Measurements from ENCODE around the gene MID2. TPM values are rescaled to one million over a fixed set of nuclear protein-coding genes. Genes with fewer than 3 reads are reported as not detected.
"Not testable (repeated sequence)": the region's sequence is repeated elsewhere in the genome, so short reads cannot be mapped to it uniquely, and the experiment has no call there.

The MID2 gene
- total RNA-seq, 1 experiment from 2014 or later = 0.43 TPM

DNA sequence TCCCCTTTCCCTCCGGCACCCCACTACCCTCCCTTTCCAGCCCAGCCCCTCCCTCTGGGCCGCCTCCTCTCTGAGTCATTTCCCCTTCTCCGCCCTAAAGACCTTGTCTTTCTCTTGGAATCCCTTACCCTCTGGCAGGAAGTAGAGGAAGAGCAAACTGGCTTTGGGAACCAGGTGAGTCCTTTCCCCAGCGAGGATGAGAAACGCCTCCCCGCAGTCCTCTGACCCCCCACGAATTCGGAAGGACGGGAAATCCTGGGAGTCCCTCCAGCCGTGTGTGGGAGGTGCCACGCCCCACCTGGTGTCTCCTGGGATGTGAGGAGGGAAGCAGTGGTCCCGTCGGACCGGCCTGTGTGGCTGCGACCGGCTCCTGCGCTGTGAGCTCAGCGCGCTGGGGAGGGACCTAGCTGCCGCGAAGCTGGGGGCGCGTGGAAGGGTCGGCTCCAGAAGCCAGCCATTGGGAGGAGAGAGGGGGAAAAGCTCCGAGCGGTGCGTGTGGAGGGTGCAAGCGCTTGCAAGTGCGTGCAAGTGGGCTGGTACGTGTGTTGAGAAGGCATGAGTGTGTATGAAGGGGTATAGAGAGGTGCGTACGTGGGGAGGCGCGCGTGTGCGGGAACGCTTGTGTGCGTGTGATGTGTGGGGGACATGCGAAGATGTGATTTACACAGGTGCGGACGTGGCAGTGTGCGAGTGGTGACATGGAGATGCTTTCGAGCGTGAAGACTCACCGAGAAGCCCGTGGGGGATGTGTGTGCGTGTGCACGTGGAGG, 110.2 kb downstream of the MID2 start:
- H3K4me1 ChIP-seq (ENCODE audit: insufficient read depth, low read length, poor library complexity, severe bottlenecking) = no peaks in the 10 kb centered on the region
- H3K9me3 ChIP-seq (ENCODE audit: low read depth, low read length, poor library complexity, severe bottlenecking) = no peaks in the 10 kb centered on the region
- POLR2A ChIA-PET (ENCODE audit: low non-redundant PET) = no interaction called here
- no peak overlapping the region for H3K4me3 ChIP-seq (ENCODE audit: low read depth, low read length, poor library complexity, severe bottlenecking)
- CTCF ChIA-PET = no interaction called here
- H3K36me3 ChIP-seq (ENCODE audit: insufficient read depth, low read length, poor library complexity, severe bottlenecking) = no peaks in the 10 kb centered on the region
- TF ChIP-seq EZH2 (IDR thresholded peaks at IDR 0.05; ENCODE audit: borderline replicate concordance, low read depth, low read length, poor library complexity, severe bottlenecking) = no peak
- TF ChIP-seq, protein P1, sequence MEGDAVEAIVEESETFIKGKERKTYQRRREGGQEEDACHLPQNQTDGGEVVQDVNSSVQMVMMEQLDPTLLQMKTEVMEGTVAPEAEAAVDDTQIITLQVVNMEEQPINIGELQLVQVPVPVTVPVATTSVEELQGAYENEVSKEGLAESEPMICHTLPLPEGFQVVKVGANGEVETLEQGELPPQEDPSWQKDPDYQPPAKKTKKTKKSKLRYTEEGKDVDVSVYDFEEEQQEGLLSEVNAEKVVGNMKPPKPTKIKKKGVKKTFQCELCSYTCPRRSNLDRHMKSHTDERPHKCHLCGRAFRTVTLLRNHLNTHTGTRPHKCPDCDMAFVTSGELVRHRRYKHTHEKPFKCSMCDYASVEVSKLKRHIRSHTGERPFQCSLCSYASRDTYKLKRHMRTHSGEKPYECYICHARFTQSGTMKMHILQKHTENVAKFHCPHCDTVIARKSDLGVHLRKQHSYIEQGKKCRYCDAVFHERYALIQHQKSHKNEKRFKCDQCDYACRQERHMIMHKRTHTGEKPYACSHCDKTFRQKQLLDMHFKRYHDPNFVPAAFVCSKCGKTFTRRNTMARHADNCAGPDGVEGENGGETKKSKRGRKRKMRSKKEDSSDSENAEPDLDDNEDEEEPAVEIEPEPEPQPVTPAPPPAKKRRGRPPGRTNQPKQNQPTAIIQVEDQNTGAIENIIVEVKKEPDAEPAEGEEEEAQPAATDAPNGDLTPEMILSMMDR (conservative IDR thresholded peaks at IDR 0.05; ENCODE audit: low read depth, low read length) = no peak
- H3K27ac ChIP-seq (ENCODE audit: low read depth, low read length, poor library complexity, severe bottlenecking) = no peak overlapping the region
- no peaks in the 10 kb centered on the region for H3K27me3 ChIP-seq (replicated peaks; ENCODE audit: insufficient read depth, low read depth, low read length, poor library complexity)
- peak; percentile 3 for DNase-seq (ENCODE audit: low spot score)
- no TSS peak for BruUV-seq (replicated peaks)
- intact Hi-C loops (cut with micrococcal nuclease; ENCODE audit: unreplicated experiment) = no loop called here

DNA sequence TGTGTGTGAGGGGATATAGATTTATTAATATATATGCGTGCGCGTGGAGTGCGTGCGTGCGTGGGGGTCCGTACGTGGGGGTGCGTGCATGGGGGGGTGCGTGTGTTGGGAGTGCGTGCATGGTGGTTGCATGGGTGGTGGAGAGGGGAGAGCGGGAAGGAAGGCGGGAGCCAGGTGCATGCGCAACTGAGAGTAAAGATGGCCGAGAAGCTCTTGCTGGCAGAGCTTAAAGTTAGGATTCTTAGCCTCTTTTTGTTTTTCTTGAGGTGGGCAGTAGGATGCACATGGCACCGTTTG, 110.7 kb downstream of the MID2 start:
- H3K4me1 ChIP-seq (ENCODE audit: insufficient read depth, low read length, poor library complexity, severe bottlenecking) = no peaks in the 10 kb centered on the region
- POLR2A ChIA-PET (ENCODE audit: low non-redundant PET) = no interaction called here
- no peaks in the 10 kb centered on the region for H3K27me3 ChIP-seq (replicated peaks; ENCODE audit: insufficient read depth, low read depth, low read length, poor library complexity)
- H3K36me3 ChIP-seq (ENCODE audit: insufficient read depth, low read length, poor library complexity, severe bottlenecking) = no peaks in the 10 kb centered on the region
- DNase-seq (ENCODE audit: low spot score) = no peak
- intact Hi-C loops (cut with micrococcal nuclease; ENCODE audit: unreplicated experiment) = no loop called here
- H3K4me3 ChIP-seq (ENCODE audit: low read depth, low read length, poor library complexity, severe bottlenecking) = no peak overlapping the region
- TF ChIP-seq EZH2 (IDR thresholded peaks at IDR 0.05; ENCODE audit: borderline replicate concordance, low read depth, low read length, poor library complexity, severe bottlenecking) = no peak
- BruUV-seq (replicated peaks) = no TSS peak
- CTCF ChIA-PET = no interaction called here
- H3K27ac ChIP-seq (ENCODE audit: low read depth, low read length, poor library complexity, severe bottlenecking) = no peak overlapping the region
- H3K9me3 ChIP-seq (ENCODE audit: low read depth, low read length, poor library complexity, severe bottlenecking) = no peaks in the 10 kb centered on the region

DNA sequence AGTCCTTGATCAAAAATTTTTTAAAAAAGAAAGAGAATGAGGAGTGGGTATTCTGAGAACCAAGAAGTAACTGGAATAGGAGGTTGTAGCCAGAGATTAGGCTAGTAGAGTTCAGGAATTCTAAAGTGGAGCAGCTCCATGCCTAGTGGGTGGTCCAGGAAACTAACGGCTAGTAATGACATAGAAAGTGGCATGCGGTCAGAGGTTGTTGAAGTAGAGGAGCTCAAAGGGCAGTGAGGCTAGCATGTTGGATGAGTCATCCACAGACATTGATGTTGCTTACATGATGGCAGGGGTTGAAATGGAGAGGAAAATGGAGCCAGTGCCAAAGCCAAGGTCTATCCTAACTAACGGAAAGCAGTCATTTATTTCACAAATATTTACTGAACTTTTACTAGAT, 114.4 kb downstream of the MID2 start:
- H3K27ac ChIP-seq (ENCODE audit: low read depth, low read length, poor library complexity, severe bottlenecking) = no peak overlapping the region

DNA sequence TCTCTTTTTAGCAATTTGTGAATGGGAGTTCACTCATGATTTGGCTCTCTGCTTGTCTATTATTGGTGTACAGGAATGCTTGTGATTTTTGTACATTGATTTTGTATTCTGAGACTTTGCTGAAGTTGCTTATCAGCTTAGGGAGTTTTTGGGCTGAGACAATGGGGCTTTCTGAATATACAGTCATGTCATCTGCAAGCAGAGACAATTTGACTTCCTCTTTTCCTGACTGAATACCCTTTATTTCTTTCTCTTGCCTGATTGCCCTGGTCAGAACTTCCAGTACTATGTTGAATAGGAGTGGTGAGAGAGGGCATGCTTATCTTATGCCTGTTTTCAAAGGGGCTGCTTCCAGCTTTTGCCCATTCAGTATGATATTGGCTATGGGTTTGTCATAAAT, 129.7 kb downstream of the MID2 start:
- H3K4me3 ChIP-seq (ENCODE audit: low read depth, low read length, poor library complexity, severe bottlenecking); intact Hi-C loops (cut with micrococcal nuclease; ENCODE audit: unreplicated experiment); CTCF ChIA-PET; H3K27ac ChIP-seq (ENCODE audit: low read depth, low read length, poor library complexity, severe bottlenecking); H3K4me1 ChIP-seq (ENCODE audit: insufficient read depth, low read length, poor library complexity, severe bottlenecking); BruUV-seq (replicated peaks); H3K9me3 ChIP-seq (ENCODE audit: low read depth, low read length, poor library complexity, severe bottlenecking); DNase-seq (ENCODE audit: low spot score); H3K36me3 ChIP-seq (ENCODE audit: insufficient read depth, low read length, poor library complexity, severe bottlenecking); H3K27me3 ChIP-seq (replicated peaks; ENCODE audit: insufficient read depth, low read depth, low read length, poor library complexity); POLR2A ChIA-PET (ENCODE audit: low non-redundant PET): not testable (repeated sequence)

More for the DNA sequence above, 114.4 kb downstream of the MID2 start:
- ChIA-PET CTCF (no interaction called here), POLR2A (ENCODE audit: low non-redundant PET) (no interaction called here)
- TF ChIP-seq EZH2 (IDR thresholded peaks at IDR 0.05; ENCODE audit: borderline replicate concordance, low read depth, low read length, poor library complexity, severe bottlenecking) = no peak
- TF ChIP-seq, protein P1 (conservative IDR thresholded peaks at IDR 0.05; ENCODE audit: low read depth, low read length) = no peak
- H3K27me3 ChIP-seq (replicated peaks; ENCODE audit: insufficient read depth, low read depth, low read length, poor library complexity) = no peaks in the 10 kb centered on the region
- no peaks in the 10 kb centered on the region for H3K36me3 ChIP-seq (ENCODE audit: insufficient read depth, low read length, poor library complexity, severe bottlenecking)
- no peak overlapping the region for H3K4me3 ChIP-seq (ENCODE audit: low read depth, low read length, poor library complexity, severe bottlenecking)
- BruUV-seq (replicated peaks) = no TSS peak
- DNase-seq (ENCODE audit: low spot score) = no peak
- intact Hi-C loops (cut with micrococcal nuclease; ENCODE audit: unreplicated experiment) = no loop called here
- H3K9me3 ChIP-seq (ENCODE audit: low read depth, low read length, poor library complexity, severe bottlenecking) = no peaks in the 10 kb centered on the region
- H3K4me1 ChIP-seq (ENCODE audit: insufficient read depth, low read length, poor library complexity, severe bottlenecking) = no peaks in the 10 kb centered on the region
